ENCODE results near the gene OAS2.

The OAS2 gene, protein sequence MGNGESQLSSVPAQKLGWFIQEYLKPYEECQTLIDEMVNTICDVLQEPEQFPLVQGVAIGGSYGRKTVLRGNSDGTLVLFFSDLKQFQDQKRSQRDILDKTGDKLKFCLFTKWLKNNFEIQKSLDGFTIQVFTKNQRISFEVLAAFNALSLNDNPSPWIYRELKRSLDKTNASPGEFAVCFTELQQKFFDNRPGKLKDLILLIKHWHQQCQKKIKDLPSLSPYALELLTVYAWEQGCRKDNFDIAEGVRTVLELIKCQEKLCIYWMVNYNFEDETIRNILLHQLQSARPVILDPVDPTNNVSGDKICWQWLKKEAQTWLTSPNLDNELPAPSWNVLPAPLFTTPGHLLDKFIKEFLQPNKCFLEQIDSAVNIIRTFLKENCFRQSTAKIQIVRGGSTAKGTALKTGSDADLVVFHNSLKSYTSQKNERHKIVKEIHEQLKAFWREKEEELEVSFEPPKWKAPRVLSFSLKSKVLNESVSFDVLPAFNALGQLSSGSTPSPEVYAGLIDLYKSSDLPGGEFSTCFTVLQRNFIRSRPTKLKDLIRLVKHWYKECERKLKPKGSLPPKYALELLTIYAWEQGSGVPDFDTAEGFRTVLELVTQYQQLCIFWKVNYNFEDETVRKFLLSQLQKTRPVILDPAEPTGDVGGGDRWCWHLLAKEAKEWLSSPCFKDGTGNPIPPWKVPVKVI

DNA sequence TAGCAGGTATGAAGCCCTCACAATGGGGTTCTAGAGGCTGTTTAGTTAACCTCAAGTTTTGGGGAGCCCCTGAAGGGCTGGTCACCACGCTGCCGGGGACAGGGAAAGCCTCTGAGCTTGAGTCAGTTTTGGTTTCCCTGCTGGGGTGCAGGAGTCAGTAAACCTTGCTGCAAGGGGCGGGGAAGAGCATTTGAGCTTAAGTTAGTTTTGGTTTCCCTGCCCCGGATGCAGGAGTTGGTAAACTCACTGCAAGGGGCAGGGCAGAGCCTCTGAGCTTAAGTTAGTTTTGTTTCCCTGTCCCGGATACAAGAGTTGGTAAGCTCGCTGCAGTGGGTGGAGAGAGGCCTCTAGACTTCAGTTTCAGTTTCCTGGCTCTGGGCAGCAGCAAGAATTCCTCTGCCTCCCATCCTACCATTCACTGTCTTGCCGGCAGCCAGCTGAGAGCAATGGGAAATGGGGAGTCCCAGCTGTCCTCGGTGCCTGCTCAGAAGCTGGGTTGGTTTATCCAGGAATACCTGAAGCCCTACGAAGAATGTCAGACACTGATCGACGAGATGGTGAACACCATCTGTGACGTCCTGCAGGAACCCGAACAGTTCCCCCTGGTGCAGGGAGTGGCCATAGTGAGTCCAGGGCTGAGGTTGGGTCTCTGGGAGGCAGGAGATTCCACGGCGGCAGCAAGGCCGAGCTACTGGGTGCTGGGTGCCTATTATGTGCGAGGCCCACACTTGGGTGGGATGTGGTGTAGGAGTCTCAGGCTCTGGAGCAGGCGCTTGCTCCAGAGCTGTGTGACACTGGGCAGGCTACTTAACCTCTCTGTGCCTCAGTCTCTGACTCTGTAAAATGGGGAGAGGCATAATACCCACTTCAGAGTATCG lies at the start of gene OAS2:
Gene OAS2 (plus strand): TSS at position 357 of the 878 bp plus-strand sequence. CDS start 90 bp downstream, at position 447.
- DNase-seq, result peak; percentile 93

DNA sequence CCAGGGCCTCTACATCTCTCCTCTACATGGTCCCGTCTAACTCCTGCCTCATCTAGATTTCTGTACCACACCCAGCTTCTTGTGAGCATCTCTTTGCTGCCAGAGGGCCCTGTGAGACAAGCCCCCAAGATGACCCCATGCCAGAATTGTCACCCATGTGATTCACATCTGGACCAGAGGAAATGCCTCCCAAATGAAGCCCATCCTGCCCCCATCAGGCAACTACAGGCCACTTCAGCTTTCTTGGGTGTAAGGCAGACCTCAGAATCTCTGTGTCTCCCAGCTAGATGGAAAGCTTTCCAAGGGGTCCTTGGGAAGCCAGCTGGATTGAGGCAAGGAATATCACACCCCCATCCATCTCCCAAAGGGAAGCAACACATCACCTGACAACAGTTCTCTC lies 49.3 kb upstream of the OAS2 start:
- DNase-seq, result no peak

DNA sequence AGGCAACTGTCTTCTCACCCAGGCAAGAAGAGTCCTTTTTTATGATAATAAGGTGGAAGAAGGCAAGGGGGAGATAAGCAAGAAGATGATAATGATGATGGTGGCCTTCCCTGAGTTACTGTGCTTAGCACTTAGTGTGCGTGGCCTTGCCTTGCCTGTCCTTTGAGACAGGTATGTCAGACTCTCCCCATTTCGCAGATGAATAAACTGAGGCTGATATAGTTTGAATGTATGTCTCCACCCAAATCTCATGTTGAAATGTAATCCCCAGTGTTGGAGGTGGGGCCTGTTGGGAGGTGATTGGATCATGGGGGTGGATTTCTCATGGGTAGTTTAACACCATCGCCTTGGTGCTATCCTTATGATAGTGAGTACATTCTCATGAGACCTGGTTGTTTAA lies 48.6 kb upstream of the OAS2 start:
- DNase-seq, result no peak

DNA sequence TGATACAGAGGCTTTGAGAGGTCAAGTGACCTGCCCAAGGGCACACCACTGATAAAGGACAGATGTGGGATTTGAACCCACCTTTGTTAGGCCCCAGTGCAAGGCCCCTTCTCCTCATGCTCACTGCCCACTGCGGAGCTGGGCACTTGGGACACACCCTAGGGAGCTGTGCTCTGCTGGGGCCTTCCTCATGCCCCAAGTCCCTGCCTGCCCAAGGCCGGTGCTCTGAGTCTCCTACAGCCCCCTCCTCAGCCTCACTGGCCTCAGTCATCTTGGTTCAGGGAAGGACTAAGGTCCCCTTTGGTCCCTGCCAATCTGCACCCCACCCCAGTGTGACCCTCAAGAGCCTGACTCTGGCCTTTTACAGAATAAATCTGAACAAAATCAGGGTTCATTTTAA lies 48.0 kb upstream of the OAS2 start:
- no peak for DNase-seq

DNA sequence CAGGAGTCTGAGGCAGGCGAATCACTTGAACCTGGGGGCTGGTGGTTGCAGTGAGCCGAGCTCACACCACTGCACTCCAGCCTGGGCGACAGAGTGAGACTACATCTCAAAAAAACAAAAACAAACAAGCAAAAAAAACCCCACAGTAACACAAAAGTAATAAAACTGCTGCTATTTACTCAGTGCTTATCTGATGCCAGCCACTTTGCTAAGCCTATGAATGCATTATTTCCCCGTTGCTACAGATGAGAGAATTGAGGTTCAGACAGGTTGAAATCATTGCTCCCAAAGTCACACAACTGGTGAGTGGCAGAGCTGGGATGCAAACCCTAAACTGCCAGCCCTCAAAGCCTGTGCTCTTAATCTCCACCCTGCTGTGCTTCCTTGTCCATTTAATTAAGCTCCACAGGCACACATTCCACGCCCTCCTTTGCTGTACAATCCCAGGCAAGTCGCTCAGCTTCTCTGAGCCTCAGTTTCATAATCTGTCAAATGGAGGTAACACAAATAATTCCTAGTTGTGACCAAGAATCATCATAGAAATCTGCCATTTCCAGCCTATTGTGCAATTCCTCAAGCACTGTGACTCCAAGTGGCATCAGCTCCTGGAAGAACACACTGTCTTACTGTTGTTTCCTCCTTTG lies 45.7 kb upstream of the OAS2 start:
- no peak for DNase-seq

DNA sequence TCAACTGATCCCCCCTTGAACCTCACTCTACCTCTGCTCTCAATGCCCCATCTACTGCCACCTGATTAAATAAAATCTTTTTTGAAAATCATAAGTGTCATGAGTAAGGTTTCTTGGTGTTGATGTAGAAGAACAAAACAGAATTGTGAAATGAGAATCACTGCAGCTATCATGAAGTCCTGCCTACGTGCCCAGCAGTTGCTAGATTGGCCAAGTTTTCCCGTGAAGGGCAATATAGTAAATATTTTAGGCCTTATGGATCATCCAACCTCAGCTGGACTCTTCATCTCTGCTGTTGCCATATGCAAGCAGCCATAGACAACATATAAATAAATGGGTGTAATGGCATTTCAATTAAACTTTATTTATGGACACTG lies 45.2 kb upstream of the OAS2 start:
- DNase-seq, result no peak

DNA sequence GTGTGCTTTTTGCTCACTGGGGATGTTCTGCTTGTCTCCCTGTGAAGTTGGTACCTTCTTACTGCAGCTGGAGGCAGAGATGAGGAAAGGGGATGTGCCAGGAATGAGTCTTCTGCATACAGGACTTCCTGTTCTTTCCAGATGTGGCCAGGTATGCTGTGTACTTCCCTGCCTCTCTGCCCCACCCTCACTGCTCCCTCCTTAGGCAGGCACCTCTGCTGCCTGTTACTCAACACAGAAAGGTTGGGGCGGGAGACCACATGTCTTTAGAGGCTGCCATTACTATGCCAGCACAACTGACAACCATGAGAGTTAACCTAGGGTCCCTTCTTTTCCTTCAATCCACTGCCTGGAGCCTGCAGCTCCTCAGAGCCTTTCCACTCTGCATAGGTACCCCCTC lies 42.1 kb upstream of the OAS2 start:
- no peak for DNase-seq

DNA sequence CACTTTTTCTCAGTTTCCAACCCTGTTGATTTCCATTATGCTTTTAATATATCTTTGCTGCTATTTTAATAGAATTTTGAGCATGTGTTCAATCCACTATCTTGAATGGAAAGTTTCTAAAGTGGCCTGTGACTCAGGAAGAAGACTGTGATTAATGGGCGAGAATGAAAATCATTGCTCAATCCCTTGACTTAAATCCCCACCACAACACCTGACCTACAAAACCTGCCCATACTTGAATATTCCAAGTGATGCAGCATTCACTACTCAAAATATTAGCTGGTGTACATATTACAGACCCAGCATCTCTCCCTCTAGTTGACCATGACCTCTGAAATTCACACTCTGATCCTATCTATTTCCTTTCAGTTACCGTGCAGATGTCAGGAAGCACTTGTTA lies 41.4 kb upstream of the OAS2 start:
- no peak for DNase-seq

DNA sequence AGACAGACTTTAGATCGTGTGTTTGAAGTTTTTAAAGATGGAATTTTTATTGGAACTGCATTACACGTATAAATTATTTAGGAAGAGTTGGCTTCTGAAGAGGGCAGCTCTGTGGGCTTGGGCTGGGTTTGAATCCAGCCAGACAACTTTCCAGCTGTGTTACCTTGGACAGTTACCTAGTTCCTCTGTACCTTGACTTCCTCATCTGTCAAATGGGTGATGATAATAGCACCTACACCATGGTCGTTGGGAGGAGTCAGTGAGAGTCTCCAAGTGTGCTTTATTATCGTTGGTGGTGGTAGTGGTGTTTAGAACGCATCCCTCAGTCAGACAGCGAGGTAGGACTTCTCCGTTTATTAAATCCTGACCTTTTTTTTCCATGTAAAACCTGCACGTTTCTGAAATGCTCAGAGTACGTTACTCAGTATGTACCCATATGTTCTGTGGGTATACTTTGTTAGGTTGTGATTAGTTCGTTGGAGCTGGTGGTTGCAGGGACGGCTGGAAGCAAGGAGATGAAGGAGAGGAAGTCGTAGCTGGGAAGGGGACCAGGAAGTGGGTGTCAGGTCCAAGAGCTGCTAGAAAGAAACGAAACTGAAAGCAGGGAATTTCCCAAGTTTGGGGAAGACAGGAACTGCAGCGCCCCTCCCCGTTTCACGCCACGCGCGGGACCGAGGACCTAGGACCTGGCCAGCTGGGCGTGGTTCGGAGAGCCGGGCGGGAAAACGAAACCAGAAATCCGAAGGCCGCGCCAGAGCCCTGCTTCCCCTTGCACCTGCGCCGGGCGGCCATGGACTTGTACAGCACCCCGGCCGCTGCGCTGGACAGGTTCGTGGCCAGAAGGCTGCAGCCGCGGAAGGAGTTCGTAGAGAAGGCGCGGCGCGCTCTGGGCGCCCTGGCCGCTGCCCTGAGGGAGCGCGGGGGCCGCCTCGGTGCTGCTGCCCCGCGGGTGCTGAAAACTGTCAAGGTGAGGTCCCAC lies 40.3 kb upstream of the OAS2 start, which contains the start of gene OAS3:
Gene OAS3 (plus strand): TSS at position 734 of the 979 bp plus-strand sequence. CDS start 57 bp downstream, at position 791.
- DNase-seq, result peak; percentile 72

DNA sequence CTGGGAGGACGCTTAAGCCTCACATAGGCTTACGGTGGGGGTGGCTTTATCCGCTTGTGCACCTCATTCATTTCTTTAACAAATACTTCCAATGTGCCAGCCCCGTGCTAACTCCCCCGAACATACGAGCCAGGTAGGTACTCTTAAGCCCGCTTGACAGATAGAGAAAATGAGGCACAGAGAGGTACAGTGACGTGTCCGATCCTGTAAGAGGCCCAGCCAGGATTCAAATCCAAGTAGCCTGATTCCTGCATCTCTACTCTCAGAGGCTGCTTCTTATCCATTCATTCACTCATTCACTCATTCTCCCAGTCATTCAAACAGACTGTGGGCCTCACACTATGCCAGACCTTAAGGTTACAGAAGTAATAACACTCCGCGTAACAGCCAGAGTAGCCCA lies 39.6 kb upstream of the OAS2 start:
- no peak for DNase-seq

DNA sequence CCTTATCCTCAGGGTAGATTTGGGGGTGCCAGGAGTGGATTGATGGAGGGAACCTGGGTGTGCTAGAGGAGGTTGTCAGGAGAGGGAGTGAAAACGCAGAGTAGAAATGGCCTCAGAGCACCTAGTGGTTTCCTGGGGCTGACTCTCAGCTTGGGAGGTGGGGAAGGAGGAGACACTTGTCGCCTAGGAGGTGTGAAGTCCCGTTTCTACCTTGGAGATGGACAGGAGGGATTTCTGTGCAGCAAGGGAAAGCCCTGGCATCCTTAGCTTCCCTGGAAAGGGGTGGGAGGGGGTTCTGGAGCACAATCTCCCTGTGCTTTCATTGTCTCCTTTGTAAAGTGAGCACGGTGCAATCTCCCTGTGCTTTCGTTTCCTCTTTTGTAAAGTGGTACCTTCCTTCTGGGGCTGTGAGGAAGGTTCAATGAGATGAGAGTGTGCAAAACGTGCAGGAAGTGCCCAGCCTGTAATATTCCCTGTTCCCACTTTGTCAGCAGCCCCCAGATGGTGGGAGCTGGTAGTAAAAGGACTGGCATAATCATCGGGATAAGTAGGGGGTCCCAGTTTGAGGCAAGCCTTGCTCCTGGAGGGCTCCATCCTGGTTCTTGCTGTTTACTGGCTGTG lies 38.4 kb upstream of the OAS2 start:
- DNase-seq, result peak; percentile 24

DNA sequence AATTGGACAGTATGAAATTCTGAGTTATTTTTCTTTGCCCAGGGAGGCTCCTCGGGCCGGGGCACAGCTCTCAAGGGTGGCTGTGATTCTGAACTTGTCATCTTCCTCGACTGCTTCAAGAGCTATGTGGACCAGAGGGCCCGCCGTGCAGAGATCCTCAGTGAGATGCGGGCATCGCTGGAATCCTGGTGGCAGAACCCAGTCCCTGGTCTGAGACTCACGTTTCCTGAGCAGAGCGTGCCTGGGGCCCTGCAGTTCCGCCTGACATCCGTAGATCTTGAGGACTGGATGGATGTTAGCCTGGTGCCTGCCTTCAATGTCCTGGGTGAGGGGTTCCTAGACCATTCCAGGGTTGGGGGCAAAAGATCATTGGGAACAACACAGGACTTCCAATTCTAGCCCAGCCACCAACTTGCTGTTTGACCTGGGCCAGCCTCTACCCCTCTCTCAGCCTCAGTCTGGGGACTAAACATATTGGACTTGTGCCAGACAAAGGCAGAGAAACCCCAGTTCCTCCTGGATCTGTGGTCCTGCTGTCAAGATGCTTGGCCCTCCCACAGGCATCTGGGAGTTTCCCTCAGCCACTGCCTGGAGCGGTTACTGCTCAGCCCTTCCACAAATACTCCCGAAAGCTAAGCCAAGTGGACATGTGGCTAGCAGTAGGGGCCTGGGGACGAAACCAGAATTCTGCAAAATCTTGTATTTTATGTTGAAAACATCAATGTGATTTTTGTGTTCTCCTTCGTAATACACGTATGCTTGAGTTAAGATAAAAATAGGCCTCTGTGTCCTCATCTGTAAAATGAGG lies 36.6 kb upstream of the OAS2 start:
- no peak for DNase-seq

DNA sequence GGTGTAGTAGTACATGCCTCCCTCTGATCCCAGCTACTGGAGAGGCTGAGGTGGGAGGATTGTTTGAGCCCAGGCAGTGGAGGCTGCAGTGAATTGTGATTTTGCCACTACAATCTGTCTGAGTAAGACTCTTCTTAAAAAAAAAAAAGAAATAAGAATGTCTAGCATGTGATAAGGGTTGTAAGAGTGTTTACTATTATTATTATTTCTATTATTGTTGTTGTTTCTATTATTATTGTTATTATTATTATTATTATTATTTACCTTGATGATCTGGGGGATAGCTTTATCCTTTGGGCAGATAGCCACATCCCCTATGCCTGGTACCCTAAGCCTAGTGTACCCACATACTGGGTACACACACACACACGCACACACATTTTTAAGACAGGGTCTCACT lies 35.7 kb upstream of the OAS2 start:
- no peak for DNase-seq

DNA sequence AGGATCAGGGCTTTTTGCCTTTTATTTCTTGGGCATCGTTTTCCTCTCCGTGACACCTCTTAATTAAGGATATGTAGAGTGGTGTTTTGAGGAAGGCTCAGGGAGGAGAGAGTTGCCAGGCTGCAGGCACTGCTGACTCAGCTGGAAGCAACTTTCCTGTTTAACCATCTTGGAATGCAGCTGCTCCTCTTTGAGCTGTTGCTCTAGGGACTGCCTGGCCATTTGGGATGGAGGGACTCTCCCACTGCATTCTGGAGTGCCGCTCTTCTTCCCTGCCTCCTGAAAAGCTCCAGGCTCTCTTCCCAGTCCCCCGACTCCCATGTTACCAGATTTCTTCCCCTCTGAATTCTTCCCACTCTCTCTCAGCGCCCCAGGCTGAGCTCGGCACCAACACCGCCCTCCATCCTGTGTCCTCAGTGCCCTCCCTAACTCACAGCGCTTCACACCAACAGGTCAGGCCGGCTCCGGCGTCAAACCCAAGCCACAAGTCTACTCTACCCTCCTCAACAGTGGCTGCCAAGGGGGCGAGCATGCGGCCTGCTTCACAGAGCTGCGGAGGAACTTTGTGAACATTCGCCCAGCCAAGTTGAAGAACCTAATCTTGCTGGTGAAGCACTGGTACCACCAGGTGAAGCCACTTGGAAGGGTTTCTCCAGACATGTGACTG lies 34.2 kb upstream of the OAS2 start:
- no peak for DNase-seq

DNA sequence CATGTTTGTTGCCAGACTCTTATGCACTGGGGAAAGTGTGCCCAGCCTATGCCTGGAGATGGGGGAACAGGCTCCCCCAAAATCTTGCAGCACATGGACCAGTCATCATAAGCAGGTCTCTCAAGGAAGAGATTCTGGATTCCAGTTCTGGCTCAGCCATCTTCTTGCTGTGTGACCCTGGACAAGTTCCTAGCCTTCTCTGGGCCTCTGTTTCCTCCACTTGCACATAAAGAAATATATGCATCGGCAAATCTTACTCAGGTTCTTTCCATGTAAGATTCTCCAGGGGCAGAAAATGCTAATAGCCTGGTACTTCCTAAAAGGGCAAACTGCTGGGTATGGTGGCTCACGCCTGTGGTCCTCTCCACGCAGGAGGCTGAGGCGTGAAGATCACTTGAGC lies 32.8 kb upstream of the OAS2 start:
- no peak for DNase-seq

DNA sequence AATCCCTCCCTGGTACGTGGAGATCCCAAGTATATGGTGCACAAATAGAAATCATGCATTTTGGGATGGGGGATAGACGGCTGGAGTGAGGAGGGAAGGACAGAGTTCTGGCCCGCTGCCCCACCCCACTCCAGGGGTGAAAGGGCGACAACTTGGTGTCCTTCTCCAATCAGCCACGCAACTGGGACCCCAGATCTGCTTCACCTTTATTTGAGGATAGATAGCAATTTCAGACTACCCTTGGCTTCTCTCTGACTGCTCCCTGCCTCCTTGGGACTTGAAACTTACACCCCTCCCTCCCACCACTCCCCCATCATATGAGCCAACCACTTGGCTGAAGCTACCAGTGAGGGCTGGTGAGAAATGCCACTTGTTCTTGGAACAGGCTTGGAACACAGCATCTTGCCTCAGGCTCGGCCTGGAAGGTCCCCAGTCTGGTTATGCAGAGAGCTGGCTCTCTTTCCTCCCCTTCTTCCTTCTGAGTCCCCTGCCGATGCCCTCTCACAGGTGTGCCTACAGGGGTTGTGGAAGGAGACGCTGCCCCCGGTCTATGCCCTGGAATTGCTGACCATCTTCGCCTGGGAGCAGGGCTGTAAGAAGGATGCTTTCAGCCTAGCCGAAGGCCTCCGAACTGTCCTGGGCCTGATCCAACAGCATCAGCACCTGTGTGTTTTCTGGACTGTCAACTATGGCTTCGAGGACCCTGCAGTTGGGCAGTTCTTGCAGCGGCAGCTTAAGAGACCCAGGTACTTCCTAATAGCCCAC lies 31.9 kb upstream of the OAS2 start:
- no peak for DNase-seq

DNA sequence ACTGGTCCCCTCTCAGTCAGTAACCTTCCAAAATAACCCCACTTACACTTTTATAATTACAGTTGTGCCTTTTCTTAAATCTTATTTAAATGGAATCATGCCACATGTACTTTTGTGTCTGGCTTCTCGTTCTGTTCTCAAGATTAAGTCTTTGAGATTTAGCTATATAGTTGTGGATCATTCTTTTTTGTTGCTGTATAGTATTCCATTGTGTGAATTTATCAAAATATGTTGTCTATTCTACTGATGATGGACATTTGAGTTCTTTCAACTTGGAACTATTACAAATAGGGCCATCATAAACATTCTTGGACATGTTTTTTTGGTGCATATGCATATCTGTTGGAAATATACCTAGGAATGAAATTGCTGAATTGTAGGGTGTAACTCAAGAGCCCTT lies 31.0 kb upstream of the OAS2 start:
- no peak for DNase-seq

DNA sequence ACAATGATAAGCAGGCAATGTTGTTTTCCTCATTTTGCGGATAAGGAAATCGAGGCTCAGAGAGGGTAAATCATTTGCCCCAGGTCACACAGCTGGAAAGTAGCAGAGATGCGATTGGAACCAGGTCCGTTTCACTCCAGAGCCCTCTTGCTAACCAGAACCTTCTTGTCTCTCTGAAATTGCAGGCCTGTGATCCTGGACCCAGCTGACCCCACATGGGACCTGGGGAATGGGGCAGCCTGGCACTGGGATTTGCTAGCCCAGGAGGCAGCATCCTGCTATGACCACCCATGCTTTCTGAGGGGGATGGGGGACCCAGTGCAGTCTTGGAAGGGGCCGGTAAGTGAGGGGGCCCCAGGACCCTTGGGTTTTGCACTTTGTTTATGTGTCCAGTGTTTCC lies 30.6 kb upstream of the OAS2 start:
- DNase-seq, result no peak

DNA sequence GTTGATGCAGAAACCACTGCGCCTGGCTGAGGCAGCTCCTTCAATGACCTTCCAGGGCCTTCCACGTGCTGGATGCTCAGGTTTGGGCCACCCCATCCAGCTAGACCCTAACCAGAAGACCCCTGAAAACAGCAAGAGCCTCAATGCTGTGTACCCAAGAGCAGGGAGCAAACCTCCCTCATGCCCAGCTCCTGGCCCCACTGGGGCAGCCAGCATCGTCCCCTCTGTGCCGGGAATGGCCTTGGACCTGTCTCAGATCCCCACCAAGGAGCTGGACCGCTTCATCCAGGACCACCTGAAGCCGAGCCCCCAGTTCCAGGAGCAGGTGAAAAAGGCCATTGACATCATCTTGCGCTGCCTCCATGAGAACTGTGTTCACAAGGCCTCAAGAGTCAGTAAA lies 29.5 kb upstream of the OAS2 start:
- no peak for DNase-seq

All from activated CD4-positive, alpha-beta T cell treated with anti-CD3 and anti-CD28 coated beads, Interleukin-10, Interleukin-2, amounts not matched to agents 100 ng/mL and 50 ng/mL, durations not matched to agents 16 hours and 8 hours (primary cell).